ENCODE measurements around the gene SIX1. TPM values are rescaled to one million over a fixed set of nuclear protein-coding genes. Genes with fewer than 3 reads are reported as not detected.
A peak's percentile ranks its signal among the peaks of the same experiment; 100 is the strongest.

Gene SIX1
- total and polyA plus RNA-seq, 2 of the 4 experiments (the other 2 are of a cell fraction): 7.7 to 15.0 TPM

- Histone ChIP-seq H2BK15ac (ENCODE audit: low read depth, low read length) (no peak overlapping the region), H3K27ac (ENCODE audit: insufficient read depth, low read length) (no peak overlapping the region), H3K9me1 (ENCODE audit: insufficient read depth, low read length) (peaks cover 8% of the 10 kb centered on the region; the same call in 1 of the 2 replicates), H4K20me1 (ENCODE audit: insufficient read depth, low read length) (no peaks in the 10 kb centered on the region), H4K5ac (ENCODE audit: low read depth, low read length) (peak overlapping the region; percentile 27; the same call in 1 of the 2 replicates), H3K9ac (ENCODE audit: low read depth, low read length) (no peak overlapping the region), H2BK20ac (ENCODE audit: low read depth, low read length) (no peak overlapping the region), H2AK5ac (ENCODE audit: low read depth, low read length) (no peak overlapping the region; the same call in 1 of the 2 replicates), H3K4me2 (ENCODE audit: low read depth, low read length) (no peak overlapping the region), H3K27me3 (ENCODE audit: control insufficient read depth, insufficient read depth, low read length) (no peaks in the 10 kb centered on the region), H3K4ac (ENCODE audit: low read depth, low read length) (peak overlapping the region; percentile 42), H3K9me3 (ENCODE audit: control insufficient read depth, insufficient read depth, low read length) (no peaks in the 10 kb centered on the region), H2BK120ac (ENCODE audit: low read depth, low read length) (no peak overlapping the region), H4K91ac (ENCODE audit: insufficient read depth, low read depth, low read length) (0 out of 2 replicates have a peak overlapping the region, but pooled peaks have one; percentile 8), H3K18ac (ENCODE audit: low read depth, low read length) (no peak overlapping the region; the same call in 1 of the 2 replicates), H2AK9ac (replicated peaks; ENCODE audit: low read depth, low read length, poor library complexity) (peak overlapping the region; percentile 37), H2AFZ (replicated peaks; ENCODE audit: low read length, poor library complexity) (peak overlapping the region; percentile 86), H3K56ac (ENCODE audit: extremely low read depth, insufficient read depth, low read length) (no peak overlapping the region), H2BK5ac (ENCODE audit: low read depth, low read length, poor library complexity, severe bottlenecking) (no peak overlapping the region), H3K4me1 (ENCODE audit: control insufficient read depth, insufficient read depth, low read length) (peaks cover 17% of the 10 kb centered on the region), H3K14ac (replicated peaks; ENCODE audit: low read depth, low read length) (no peak overlapping the region), H3K23ac (ENCODE audit: low read depth, low read length) (0 out of 2 replicates have a peak overlapping the region, but pooled peaks have one; percentile 27), H4K8ac (ENCODE audit: low read depth in 2 of 2, low read length in 2 of 2) (peak overlapping the region; percentile 29 to 43; a peak in 2 of 4 replicates), H3K79me1 (ENCODE audit: low read depth in 1 of 2, low read length in 2 of 2) (peaks cover 21 to 58% of the 10 kb centered on the region in 2 experiments), H3K4me3 (ENCODE audit: insufficient read depth, low read depth, low read length) (no peak overlapping the region), H3K36me3 (ENCODE audit: control insufficient read depth, insufficient read depth, low read length) (peaks cover 18% of the 10 kb centered on the region)
- no peak for DNase-seq
- CTCF ChIA-PET: no interaction called here
- POLR2A ChIA-PET (ENCODE audit: unreplicated experiment): interaction anchor here (0.6 kb wide), 2 partner anchors 359 to 416 kb away, joined by 3 read pairs; no protein-coding TSS in a partner anchor
- WGBS, 2 experiments (ENCODE audit: extremely low coverage in 2 of 2, insufficient read length in 1 of 2): 65% methylated on average over 4 of the region's 20 CpGs; no CpG with 5 or more reads in 1 of the 2 experiments
- in situ Hi-C loops (cut with MboI; ENCODE audit: low sequenced_read_pairs) (loop anchor here (5.0 to 25.0 kb wide), 3 partner anchors 85 to 925 kb away; partner anchors contain the start of genes SIX4, SLC38A6 and TRMT5), dilution Hi-C loops (cut with HindIII; ENCODE audit: low sequenced_read_pairs, unreplicated experiment) (loop anchor here (25.0 kb wide), 1 partner anchor 400 kb away; no protein-coding TSS in a partner anchor), intact Hi-C loops (cut with micrococcal nuclease) (no loop called here)
- no peak for ATAC-seq (ENCODE audit: low read depth)
- BruUV-seq (replicated peaks): no TSS peak
- no peak for TF ChIP-seq POLR2A (IDR thresholded peaks at IDR 0.05; ENCODE audit: low read depth, low read length)
- no peak for TF ChIP-seq RCOR1 (IDR thresholded peaks at IDR 0.05; ENCODE audit: insufficient replicate concordance, low read length)
- no peak for TF ChIP-seq RAD21 (IDR thresholded peaks at IDR 0.05; ENCODE audit: low read length)
- TF ChIP-seq RFX5 (IDR thresholded peaks at IDR 0.05; ENCODE audit: low read depth, low read length): no peak
- TF ChIP-seq MAZ (IDR thresholded peaks at IDR 0.05; ENCODE audit: borderline replicate concordance, low read depth, low read length): no peak
- no peak for TF ChIP-seq CHD1 (IDR thresholded peaks at IDR 0.05; ENCODE audit: low read depth, low read length)
- TF ChIP-seq SMC3 (IDR thresholded peaks at IDR 0.05; ENCODE audit: low read depth, low read length): no peak
- no peak for TF ChIP-seq CEBPB (IDR thresholded peaks at IDR 0.05; ENCODE audit: low read depth, low read length)
- TF ChIP-seq NFE2L2 (IDR thresholded peaks at IDR 0.05; ENCODE audit: low read depth, low read length): no peak
- TF ChIP-seq ELK1 (IDR thresholded peaks at IDR 0.05; ENCODE audit: borderline replicate concordance, low read depth, low read length): no peak
- no peak for TF ChIP-seq BHLHE40 (IDR thresholded peaks at IDR 0.05; ENCODE audit: low read depth, low read length)
- no peak for TF ChIP-seq USF2 (IDR thresholded peaks at IDR 0.05; ENCODE audit: low read depth, low read length)
- no peak for TF ChIP-seq FOS (IDR thresholded peaks at IDR 0.05; ENCODE audit: low read depth, low read length)
- no peak for TF ChIP-seq MAFK (IDR thresholded peaks at IDR 0.05; ENCODE audit: low read depth, low read length)
- TF ChIP-seq CTCF (conservative IDR thresholded peaks at IDR 0.05; ENCODE audit: low read depth, low read length): no peak
These were observed 12.3 kb downstream of the SIX1 start for GRCh38 chr14:60636879-60637478.
